ENCODE data around the gene IL20RA.

Gene IL20RA

DNA sequence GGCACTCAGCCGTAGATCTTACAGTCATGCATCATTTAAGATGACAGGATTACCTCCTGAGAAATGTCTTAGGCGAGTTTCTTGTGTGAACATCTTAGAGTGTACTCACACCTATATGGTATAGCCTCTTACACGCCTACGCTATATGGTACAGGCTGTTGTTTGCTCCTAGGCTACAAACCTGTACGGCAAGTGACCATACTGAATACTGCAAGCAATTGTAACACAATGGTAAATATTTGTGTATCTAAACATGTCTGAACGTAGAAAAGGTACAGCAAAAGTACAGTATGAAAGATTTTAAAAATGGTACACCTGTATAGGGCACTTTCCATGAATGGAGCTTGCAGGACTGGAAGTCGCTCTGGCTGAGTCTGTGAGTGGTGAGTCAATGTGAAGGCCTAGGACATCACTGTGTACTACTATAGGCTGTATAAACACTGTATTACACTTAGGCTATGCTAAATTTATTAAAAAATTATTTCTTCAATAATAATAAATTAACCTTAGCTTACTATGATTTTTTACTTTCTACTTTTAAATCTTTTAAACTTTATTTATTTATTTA lies 541 bp upstream of the IL20RA start:
- DNase-seq: no peak

DNA sequence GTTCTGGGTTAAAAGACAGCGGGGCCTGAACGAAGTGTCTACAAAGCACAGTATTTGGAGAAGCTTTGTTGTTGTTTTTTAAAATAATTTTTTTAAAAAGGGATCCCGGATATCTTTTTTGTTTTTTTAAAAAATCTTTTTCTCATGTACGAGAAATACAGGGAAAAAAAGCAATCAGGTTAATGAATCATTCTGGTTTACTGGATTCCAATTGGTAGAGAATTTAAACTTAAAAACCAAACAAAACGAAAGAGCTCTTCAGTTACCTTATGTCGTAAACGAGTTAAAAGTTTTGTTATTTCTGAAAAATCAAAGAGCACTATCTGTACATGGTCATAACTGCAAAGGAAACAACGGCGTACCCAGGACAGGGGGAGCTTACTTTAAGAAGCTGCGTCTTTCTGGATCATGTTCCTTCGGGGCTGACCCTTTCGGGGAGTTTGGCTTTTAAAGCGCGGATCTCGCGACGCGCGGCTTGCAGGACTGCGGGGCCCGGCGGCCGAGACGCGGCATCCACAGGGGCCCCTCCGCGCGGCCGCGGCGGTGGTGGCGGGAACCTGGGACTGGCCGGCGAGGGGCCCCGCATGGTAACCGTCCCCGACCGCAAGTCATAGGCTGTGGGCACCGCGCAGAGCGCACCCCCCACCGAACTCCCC lies 927 bp downstream of the IL20RA start:
- DNase-seq: no peak

DNA sequence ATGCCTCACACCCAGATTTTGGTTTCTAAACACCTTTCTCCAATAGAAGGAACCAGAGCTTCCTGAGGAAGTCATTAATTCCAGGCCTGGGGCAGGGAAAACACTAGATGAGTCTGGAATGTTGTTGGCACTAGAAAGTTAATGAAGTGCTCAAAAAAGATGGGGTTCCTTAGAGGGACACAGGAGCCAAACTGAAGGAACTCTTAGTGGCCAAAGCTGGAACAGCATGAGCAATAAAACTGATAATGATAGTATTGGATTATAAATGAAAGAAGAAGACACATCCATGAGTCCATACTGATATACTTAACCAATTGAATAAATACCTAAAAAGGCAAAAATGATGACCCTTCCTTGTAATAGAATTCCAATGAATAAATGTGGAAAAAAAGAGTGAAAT lies 4.4 kb downstream of the IL20RA start:
- no peak for DNase-seq

DNA sequence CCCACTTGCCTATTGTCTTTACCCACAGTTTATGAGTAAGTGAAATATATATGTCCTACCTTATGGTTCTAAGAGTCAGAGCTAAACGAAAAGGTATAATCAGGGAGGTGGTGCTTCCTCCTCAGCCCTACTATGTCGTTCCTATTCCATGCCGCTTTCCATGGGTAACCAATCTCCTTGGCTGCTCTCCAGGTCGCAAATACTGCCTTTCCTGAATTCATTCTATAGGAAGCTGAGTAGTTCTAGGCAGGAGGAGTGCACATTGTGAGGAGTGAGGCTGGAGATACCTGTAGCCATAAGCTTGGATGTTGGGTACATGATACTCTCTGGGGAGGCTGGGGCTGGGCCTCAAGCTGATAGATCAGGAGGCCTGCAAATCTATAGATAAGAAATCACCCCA lies 5.8 kb downstream of the IL20RA start:
- no peak for DNase-seq

DNA sequence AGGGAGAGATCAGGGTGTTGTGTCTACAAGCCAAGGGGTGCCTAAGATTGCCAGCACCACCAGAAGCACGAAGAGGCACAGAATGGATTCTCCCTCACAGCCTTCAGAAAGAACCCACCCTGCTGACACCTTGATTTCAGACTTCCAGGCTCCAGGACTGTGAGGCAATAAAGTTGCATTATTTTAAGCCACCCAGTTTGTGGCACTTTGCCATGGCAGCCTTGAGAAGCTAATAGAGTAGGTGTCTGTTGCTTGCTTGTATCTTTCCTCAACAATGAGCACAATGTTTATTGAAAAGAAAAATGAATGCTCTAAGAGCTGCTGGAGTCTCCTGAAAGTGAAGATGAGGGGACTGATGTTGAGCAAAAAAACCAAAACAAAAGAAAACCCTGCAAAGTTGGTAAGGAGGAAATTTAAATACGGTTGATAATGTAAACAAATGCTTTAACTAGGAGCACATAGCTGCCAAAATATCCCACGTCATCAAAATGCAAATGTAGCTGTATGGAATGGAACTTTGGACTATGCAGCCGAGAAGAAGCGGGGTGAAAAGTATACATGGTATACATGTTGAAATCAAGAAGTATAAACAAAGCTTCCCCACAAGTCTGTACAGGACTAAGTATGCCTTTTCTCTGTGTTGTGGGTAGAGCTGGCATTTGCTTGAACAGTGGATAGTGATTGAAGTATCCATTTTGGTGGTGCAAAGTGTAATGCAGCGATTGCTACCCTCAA lies 8.0 kb downstream of the IL20RA start:
- no peak for DNase-seq

DNA sequence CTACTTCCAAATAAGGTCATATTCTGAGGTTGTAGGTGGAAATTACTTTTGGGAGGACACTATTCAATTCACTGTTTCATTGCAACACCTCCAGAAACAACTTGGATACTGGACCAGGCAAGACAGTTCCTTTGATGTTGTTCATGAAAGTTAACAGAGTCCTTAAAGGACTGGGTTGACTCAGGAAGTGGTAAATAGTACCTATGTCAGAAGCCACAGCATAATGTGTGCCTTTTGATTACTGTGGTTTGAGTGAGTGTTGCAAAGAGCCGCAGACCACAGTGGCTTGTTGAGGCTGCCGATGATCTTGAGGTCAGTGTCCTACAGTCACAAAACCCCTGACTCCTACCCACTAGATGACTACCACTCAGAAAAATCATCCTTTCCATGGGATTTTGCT lies 10.9 kb downstream of the IL20RA start:
- no peak for DNase-seq

DNA sequence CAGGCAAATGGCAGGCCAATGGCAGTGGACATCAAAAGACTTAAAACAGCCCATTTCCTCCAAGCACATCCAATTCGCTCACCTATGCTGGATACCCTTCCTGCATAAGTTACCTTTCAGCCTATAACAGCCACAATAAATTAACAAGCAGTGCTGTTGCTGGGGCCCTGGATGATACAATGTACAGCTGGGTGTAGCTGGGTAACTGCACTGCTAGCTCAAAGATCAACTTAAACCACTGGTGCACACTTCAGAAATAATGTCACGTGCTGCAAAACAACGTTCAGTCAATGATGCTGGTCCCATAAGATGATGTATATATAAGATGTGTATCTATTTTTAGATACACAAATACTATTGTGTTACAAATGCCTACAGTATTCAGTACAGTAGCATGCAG lies 13.6 kb downstream of the IL20RA start:
- no peak for DNase-seq

DNA sequence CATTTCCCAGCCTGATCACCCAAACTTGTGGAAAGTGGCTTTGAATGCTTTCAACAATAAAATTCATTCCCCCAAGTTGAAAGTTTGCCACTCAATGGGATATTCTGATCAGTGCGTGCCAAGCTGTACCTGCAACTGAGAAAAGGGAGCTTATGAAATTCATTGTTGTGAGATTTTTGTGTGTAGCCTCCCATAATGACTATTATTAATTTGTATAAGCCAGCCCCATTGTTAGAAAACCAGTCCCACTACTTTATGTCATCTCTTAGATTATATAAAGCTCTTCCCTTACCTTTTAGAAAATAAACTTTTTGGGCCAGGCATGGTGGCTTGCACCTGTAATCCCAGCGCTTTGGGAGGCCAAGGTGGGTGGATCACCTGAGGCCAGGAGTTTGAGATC lies 15.9 kb downstream of the IL20RA start:
- no peak for DNase-seq

DNA sequence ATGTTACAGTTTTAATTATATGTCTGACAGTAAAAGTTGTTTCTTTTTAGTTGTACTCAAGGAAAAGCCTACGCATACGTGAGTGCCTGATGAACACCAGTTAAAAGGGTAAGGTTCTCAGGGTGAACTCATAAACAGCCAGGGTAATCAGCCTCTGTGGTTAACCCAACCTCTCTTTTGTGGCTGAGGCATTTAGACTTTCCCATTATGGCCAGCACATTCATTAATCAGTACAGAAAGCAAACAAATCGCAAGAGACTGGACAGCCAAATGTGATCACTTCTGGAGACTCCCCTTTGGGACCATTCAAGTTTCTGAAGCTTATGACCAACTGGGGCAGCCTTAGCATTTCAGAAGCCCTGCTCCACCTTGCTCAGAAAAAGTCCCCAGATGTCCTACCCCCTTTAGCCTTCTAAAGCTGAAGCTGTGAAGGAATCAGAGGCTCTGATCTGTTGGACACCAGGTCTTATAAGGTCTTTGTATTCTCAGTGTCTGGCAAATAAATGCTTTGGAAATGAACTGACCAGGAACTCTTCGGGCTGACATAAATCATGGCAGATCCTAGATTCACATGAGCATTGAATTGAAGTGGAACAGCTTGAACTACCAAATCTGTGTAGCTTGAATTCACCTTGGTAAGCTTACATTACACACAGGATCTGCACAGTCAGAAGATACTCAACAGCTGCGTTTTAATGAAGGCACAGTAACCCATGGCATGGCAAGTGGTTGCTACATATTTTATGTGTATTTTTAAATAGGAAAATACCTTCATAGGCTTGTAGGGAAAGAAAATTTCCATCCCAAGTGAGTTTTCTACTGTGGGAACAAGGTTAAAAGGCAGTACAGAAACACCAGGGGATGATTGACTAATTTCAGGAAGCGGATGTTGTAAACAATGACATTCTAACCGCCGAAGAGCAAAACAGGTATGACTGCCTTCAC lies 18.7 kb downstream of the IL20RA start:
- DNase-seq: no peak

DNA sequence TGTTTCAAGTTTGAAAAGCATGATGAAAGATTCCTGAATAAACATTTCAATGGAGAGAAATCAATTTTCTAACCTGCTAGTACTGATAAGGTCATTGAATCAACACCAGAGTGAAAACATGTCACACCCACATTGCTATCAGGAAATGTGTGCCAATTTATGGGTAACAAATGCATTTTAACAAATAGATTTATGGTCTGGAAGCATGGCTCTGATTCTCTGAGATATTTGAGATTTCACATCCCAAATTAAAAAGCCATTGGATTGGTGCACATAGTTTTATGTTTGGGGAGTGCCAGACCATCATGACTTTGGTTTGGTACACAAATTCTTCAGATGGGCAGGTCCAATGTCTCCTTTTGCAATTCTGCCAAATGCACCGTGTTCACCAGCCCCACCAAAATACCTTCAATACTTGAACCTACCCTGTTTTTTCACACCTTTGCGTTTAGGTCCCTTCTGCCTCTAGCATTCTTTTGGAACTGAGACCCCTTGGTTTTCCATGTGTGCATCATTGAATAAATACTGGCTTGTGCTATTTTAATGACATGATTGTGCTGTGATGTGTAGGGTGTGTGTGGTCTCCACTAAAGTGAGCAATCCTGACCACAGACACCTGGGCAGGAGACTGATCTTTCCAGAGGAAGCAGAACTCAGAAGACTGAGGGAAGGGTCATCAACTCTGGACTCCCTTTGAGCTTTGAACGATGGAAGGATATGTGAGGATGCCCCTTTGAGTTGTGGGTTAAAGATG lies 20.4 kb downstream of the IL20RA start:
- no peak for DNase-seq

DNA sequence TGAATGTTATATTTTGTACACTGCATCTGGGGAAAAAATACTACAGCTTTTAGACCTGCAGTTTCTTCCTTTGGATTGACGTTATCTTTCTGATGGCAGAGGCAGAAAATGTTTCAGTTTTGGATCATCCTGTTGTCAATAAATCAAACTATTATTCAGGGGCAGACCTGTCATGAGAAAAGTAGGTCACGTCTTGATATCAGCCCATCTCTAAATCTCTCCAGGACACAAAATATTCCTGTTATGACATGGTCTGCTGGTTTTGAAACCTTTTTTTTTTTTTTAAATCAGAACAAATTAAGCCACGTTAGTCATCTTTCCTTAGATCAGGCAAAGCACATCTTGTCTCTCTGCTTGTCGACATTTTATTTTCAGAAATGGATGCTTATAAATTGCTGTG lies 24.0 kb downstream of the IL20RA start:
- DNase-seq: no peak

DNA sequence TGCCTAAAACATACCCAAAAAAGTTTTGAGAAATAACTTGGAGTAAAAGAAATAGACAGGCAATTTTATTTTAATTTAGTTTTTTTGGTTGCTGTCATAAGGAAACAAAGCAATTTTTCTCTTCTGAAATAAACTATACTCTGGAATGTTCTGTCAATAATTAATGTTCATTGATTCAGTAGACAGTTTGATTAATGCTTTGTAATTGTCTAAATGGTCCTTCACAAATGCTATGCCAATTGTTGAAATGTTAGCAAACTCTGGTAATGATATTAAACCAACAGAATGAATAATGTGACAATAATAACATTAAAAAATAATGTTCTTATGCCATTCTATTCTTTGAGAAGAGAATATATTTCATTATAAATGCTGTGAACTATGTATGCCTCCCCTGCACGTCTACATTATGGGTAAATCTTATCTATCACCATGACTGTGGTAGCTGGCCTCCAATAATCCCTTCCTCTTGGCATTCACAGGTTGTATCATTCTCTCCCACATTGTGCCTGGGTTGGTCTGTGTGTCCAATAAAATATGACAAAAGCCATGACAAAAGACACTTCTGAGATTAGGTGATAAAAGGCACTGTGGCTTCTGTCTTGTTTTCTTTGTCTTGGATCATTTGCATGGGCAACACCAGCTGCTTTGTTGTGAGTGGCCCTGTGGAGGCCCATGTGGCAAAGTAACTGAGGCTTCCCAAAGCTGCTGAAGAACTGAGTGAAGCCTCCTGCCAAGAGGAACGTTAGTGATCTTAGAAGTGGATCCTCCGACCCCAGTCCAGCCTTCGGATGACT lies 25.1 kb downstream of the IL20RA start:
- DNase-seq: no peak

DNA sequence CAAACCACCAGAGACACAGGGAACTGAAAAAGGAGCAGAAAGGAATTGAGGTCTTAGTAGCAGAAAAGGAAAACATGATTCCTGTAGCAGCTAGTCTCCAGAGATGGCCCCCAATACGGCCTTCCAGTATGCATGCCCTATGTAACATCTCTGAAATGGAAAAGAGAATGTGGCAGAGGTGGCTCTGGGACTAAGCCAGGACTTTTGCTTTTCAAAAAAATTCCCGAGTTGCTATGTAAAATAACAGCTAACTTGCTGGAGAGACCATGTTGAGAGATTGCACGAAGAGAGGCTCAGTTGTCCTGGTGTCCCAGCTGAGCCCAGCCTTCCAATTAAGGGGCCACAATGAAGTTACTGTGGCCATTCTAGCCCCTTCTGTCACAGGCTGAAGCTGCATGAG lies 27.7 kb downstream of the IL20RA start:
- no peak for DNase-seq

DNA sequence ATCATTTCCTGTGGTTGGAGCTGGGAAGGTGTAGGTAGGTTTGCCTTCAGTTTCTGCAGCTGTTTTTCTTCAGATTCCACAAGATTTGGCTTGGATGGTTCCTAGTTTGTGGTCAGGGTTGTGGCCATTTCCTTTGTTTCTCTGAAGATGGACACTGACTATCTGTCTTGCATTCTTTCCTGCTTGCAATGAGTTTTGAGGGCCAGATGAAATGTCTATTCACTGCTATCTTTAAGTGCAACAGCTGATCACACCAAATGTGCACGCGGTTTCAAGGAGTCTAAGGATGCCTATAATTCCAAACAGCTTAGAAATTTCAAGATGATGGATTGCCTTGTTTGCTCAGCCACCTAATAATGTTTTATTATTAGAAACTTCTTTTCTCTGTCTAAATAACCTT lies 28.4 kb downstream of the IL20RA start:
- DNase-seq: no peak

DNA sequence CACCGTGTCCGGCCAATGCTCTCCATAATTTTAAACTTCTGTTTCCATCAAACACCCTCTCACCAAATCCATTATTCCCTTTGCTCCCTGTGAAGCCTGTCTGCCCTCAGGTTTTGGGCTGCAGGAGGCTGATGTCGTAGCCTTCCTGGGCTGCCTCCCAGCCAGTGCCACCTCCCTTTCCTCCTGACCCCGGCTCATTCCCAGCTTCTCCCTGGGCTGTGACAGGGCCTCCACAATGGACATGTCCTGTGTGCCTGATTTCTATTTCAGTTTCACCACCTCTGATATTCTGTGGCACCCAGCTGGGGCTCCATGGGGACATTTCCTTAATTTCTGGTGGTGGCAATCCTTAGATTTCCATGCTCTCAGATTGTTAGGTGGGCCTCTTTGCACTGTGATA lies 28.8 kb downstream of the IL20RA start:
- no peak for DNase-seq

DNA sequence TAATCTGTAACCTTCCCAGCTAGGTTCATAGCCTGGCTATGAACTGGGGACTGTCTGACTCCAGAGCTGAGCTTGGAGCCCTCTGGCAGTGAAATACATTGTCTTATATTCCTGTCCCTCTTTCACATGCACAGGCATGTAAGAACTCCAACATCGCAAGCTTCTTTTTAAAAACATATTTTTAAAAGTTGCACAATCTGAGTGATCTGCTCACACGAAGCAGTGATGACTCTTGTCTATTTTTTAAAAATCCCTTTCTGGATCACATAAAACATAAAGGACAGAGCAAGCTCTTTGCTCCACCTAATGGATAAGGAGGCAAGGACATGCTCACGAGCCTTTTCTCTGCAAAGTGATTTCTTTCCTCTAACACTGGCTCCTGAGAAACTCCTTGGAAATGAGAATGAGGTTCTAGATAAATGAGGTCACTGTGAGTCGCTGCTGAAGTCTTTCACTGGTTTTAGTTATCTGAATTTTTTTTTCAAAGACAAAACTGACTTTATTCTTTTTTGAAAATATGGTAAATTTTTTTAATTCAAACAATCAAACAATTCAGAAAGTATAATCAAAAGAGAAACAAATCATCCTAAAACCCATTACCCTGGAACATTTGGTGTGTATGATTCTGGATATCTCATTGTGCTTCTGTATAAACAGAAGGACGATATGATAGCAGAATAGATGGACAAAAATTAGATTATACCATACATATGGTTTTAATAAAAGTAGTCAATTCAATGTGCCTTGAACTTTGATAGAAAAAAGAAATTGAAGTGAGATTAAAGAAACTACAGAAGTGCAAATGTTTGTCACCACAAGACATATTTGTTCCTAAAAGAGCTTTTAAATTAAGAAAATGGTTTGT lies 30.8 kb downstream of the IL20RA start:
- DNase-seq: peak in 1 of 2 experiments; percentile 54

DNA sequence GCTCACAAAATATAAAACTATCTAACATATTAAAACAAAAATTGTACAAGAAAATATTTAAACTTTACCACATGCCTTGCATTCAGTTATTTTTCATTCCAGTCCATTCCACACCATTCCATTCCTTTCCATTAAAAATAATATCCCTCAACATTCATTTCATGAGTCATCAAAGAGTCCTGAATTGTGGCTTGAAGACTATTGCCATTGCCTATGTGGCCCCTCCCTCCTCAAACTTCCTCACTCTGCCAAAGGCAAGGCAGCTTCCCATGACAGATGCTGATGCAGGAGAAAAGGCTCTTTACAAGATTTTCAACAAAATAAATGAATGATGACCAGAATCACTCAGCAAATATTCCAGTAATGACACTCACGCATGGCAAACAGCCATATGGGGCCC lies 31.7 kb downstream of the IL20RA start:
- DNase-seq: no peak

DNA sequence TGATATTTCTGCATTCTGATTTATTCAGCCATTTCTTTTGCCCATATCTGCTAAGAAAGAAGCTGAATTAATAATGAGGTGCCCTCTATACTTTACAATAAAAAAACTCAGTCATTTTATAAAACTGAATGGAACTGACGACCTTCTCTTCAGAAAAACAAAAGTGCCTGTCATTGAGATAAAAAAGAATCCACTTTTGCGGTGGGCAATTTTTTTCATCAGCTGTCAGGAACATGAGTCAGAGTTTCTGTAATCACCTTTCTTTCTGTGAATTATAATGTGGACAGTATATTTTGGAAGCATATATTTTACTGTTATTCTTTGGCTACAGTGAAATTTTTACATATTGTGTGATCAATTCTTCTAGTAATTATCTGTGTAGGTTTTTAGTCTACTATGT lies 33.4 kb downstream of the IL20RA start:
- no peak for DNase-seq

DNA sequence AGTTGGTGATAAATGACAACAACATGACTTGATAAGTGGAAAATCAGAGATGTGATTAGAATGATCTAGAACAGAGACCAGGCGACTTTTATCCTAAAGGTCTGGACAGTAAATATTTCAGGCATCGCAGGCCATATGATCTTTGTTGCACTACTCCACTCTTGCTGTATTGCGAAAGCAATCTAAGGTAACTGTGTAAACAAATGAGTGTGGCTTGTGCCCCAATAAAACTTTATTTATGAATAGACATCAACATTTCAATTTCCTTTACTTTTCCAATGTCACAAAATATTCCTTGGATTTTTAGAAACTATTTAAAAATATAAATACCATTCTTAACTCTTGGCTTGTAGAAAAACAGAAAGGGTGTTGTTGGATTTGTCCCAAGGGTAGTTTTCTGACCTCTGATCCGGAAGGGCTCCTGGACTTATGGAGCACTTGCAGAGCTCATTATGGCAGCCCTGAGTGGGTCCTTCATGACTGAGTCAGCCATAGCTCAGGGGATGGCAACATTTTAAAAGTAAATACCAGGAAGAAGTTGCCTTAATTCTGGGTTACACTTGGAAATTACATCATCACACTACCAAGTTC lies 34.5 kb downstream of the IL20RA start:
- DNase-seq: no peak

DNA sequence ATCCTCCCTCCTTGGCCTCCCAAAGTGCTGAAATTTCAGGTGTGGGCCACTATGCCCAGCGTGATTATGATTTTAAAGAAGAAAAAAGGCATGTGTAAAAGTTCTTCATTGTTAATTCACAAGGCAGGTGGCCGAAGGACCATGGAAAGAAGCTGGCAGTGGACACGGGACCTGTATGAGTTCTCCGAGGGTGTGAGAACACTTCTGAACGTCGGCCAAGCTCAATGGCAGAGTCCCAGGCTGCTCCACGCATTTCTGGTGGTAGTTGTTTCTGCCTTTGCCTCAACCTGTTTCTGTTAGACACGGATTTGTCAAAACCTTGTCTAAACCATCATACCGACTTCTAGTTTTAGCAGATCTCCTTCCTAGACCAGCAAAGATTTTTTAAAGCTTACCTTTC lies 36.6 kb downstream of the IL20RA start:
- peak in 1 of 2 experiments; percentile 0 for DNase-seq

Measured in NCI-H446 (cell line).